Panc1 (cell line): ENCODE results near the gene PKM.

ENCODE experiments used
- CTCF ChIP-seq: fragments of 450-650 bp; IDR thresholded peaks from 2 replicates; pipeline ENCODE4 v1.5.1; 2017; ENCODE audit warnings: mild to moderate bottlenecking
- POLR2AphosphoS5 ChIP-seq: IDR thresholded peaks from 2 replicates; pipeline ENCODE4 v1.6.1; 2012; ENCODE audit warnings: mild to moderate bottlenecking, low read depth, low read length, moderate library complexity
- SIN3A ChIP-seq: IDR thresholded peaks from 2 replicates; pipeline ENCODE4 v1.6.1; 2012; ENCODE audit warnings: low read depth, mild to moderate bottlenecking, low read length, moderate library complexity, borderline replicate concordance; ENCODE audit not compliant: insufficient read depth

- TF ChIP-seq CTCF (no peak), POLR2AphosphoS5 (no peak), SIN3A (no peak)
These were observed 50.1 kb downstream of the PKM start for GRCh38 chr15:72180761-72181324.
